CD4-positive, CD25-positive, alpha-beta regulatory T cell (primary cell): ENCODE results near the gene LRRC8E. TPM values are rescaled to one million over a fixed set of nuclear protein-coding genes. Genes with fewer than 3 reads are reported as not detected.

Experiments used
- ATAC-seq, 2 donors: fragments of 150-1000 bp; cut with Tn5 transposase; one replicate each; pipeline ENCODE4 v1.10.0; 2021; ENCODE audit warnings: low read depth in 2 of 2, moderate number of reproducible peaks in 2 of 2, moderate library complexity in 1 of 2
- DNase-seq, 3 donors: peaks; one replicate each; pipeline versions ENCODE4 v3.0.0 to v3.0.0-alpha.2; 2012 to 2022; ENCODE audit warnings: mixed read lengths in 1 of 3
- H3K27ac ChIP-seq: one replicate; pipeline ENCODE4 v1.7.0; 2013; ENCODE audit warnings: mild to moderate bottlenecking, low read length; ENCODE audit not compliant: insufficient read depth, poor library complexity, severe bottlenecking
- H3K27me3 ChIP-seq: one replicate; pipeline ENCODE4 v1.7.0; 2013; ENCODE audit warnings: low read length; ENCODE audit not compliant: control insufficient read depth, insufficient read depth
- H3K36me3 ChIP-seq: one replicate; pipeline ENCODE4 v1.7.0; 2013; ENCODE audit warnings: mild to moderate bottlenecking, low read length, moderate library complexity; ENCODE audit not compliant: control insufficient read depth, insufficient read depth
- H3K4me1 ChIP-seq: 2 replicates; pipeline ENCODE4 v1.7.0; 2013; ENCODE audit warnings: mild to moderate bottlenecking, low read length; ENCODE audit not compliant: insufficient read depth, control insufficient read depth, poor library complexity, severe bottlenecking
- H3K4me3 ChIP-seq: one replicate; pipeline ENCODE4 v1.7.0; 2013; ENCODE audit warnings: low read depth, mild to moderate bottlenecking, low read length, moderate library complexity
- H3K9me3 ChIP-seq, 2 experiments: 1 replicate in 1 of 2; 2 replicates in 1 of 2; pipeline ENCODE4 v1.7.0; 2013; ENCODE audit warnings: low read length in 2 of 2, mild to moderate bottlenecking in 1 of 2, moderate library complexity in 1 of 2; ENCODE audit not compliant: control insufficient read depth in 2 of 2
- H3K27ac Mint-ChIP-seq, 3 donors: one replicate each; pipeline ENCODE4 v1.8.0; 2020 to 2022; ENCODE audit warnings: mild to moderate bottlenecking in 3 of 3, mixed read lengths in 3 of 3, moderate library complexity in 2 of 3
- H3K27me3 Mint-ChIP-seq: one replicate; pipeline ENCODE4 v1.8.0; 2022; ENCODE audit warnings: mild to moderate bottlenecking, mixed read lengths
- H3K36me3 Mint-ChIP-seq: one replicate; pipeline ENCODE4 v1.8.0; 2020; ENCODE audit warnings: mixed read lengths
- H3K4me1 Mint-ChIP-seq, 4 donors: one replicate each; pipeline ENCODE4 v1.8.0; 2020 to 2022; ENCODE audit warnings: mixed read lengths in 4 of 4, mild to moderate bottlenecking in 1 of 4
- H3K4me3 Mint-ChIP-seq, 4 donors: one replicate each; pipeline ENCODE4 v1.8.0; 2020 to 2022; ENCODE audit warnings: mild to moderate bottlenecking in 4 of 4, mixed read lengths in 4 of 4, moderate library complexity in 3 of 4
- H3K9me3 Mint-ChIP-seq, 7 donors: one replicate each; pipeline ENCODE4 v1.8.0; 2020 to 2022; ENCODE audit warnings: mixed read lengths in 7 of 7, mild to moderate bottlenecking in 3 of 7, moderate library complexity in 2 of 7
- polyA plus RNA-seq, 4 donors: library from polyadenylated mRNA; unstranded; fragments of 300-500 nt; fragmentation: Illumina TruSeq; gene quantifications; one replicate each; pipeline ENCODE4 v1.2.3, GENCODE V29; 2021
- total RNA-seq: library from RNA; stranded (reverse); gene quantifications from one replicate; pipeline ENCODE4 v1.2.3, GENCODE V29; 2022

The LRRC8E gene
- total and polyA plus RNA-seq, 5 donors from 2014 or later, result not detected

DNA sequence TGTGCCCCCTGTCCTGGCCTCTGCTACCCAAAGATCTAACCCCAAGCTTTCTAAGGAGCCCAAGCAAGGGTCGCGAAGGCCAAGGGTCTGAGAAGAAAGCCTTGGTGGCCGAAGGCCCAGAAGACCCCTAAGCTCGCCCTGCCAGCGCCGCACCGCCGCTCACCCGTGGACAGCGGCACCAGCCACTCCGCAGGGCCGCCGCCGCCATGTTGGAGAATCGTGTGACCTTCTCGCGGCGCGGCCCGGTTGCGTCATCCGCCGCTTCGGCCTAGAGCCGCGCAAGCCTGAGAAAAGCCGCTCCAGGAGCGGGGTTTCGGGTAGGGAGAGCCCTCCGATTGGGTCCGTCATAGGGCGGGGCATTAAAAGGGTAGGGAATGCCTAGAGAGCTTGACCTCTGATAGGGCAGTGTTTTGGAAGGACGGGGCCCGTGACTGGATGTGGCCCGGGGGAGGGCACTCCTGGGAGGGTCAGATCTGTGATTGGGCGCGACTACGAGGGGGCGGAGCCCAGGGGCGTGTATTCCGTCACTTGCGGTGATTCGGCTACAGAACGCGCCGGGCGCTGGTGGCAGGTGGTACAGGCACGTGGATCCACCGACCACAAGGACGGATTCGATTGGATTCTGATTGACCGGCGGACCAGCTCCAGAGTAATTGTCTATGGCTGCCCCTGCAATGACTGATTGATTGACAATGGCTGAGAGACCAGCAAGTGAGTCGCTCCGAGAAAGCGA, 55.3 kb downstream of the LRRC8E start, which contains the start of gene TIMM44:
Gene TIMM44 (minus strand): TSS at position 223 of the 733 bp plus-strand sequence. CDS start 15 bp downstream, at position 208.
- peaks cover 4 to 49% (median 24%) of the 10 kb centered on the region in 4 donors for H3K4me1 Mint-ChIP-seq
- Histone ChIP-seq H3K9me3 (no peaks in the 10 kb centered on the region), H3K27me3 (no peaks in the 10 kb centered on the region), H3K36me3 (peaks cover 12% of the 10 kb centered on the region), H3K4me3 (peak within 1 kb of the TSS; percentile 80), H3K4me1 (peaks cover 18% of the 10 kb centered on the region), H3K27ac (peak within 1 kb of the TSS; percentile 96)
- peak; percentile 98 to 100 (median 99) for DNase-seq
- H3K27ac Mint-ChIP-seq, result peak within 1 kb of the TSS; percentile 97 to 98 (median 98)
- ATAC-seq, result peak; percentile 97 to 98
- peaks cover 4% of the 10 kb centered on the region for H3K27me3 Mint-ChIP-seq
- no peaks in the 10 kb centered on the region for H3K9me3 Mint-ChIP-seq
- peak within 1 kb of the TSS; percentile 85 to 96 (median 93) for H3K4me3 Mint-ChIP-seq
- peaks cover 5% of the 10 kb centered on the region for H3K36me3 Mint-ChIP-seq

GRCh38 chr19:7944177-7944761, 56.0 kb downstream of the LRRC8E start:
- Mint-ChIP-seq H3K9me3 (no peaks in the 10 kb centered on the region), H3K4me3 (peak overlapping the region; percentile 85 to 96 (median 93)), H3K27ac (peak overlapping the region; percentile 97 to 98 (median 98)), H3K4me1 (peaks cover 0 to 45% (median 22%) of the 10 kb centered on the region in 4 donors), H3K36me3 (peaks cover 5% of the 10 kb centered on the region), H3K27me3 (peaks cover 4% of the 10 kb centered on the region)
- Histone ChIP-seq H3K27ac (peak overlapping the region; percentile 96), H3K4me1 (peaks cover 18% of the 10 kb centered on the region), H3K9me3 (no peaks in the 10 kb centered on the region), H3K27me3 (no peaks in the 10 kb centered on the region), H3K4me3 (peak overlapping the region; percentile 80), H3K36me3 (peaks cover 12% of the 10 kb centered on the region)
- peak; percentile 75 to 90 (median 83) for DNase-seq
- peak; percentile 20 for ATAC-seq

DNA sequence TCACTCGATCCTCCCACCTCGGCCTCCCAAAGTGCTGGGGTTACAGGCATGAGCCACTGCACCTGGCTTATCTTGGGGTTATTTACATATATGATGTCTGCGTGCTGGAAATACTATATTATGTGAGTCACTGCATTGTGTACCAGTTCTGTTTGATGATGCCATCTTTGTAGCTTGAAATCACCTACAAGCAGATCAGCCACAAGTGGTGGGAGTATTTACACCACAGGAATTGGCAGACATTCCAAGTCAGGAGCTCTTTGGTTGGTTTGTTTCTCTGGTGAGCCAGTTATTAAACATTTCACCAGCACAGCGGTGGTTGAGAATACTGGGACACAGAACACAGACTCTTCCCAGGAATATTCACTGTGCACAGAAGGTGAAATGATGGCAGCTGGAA, 59.6 kb downstream of the LRRC8E start:
- no peak overlapping the region for H3K27ac ChIP-seq
- H3K4me3 ChIP-seq, result no peak overlapping the region
- no peaks in the 10 kb centered on the region for H3K9me3 ChIP-seq
- no peaks in the 10 kb centered on the region for H3K27me3 ChIP-seq
- no peak overlapping the region for H3K4me3 Mint-ChIP-seq
- peaks cover 0 to 17% (median 8%) of the 10 kb centered on the region in 4 donors for H3K4me1 Mint-ChIP-seq
- H3K27ac Mint-ChIP-seq, result no peak overlapping the region
- peaks cover 8% of the 10 kb centered on the region for H3K4me1 ChIP-seq
- no peaks in the 10 kb centered on the region for H3K36me3 ChIP-seq
- DNase-seq, result no peak
- no peak for ATAC-seq
- peaks cover under 1% of the 10 kb centered on the region for H3K27me3 Mint-ChIP-seq
- no peaks in the 10 kb centered on the region for H3K36me3 Mint-ChIP-seq
- no peaks in the 10 kb centered on the region for H3K9me3 Mint-ChIP-seq

Other genes with a start within 250 kb of the LRRC8E start
- gene RETN, start 219.5 kb upstream of the LRRC8E start, total RNA-seq, result not detected
- not detected for gene RETN, start 219.5 kb upstream of the LRRC8E start, polyA plus RNA-seq
- 0.59 TPM for gene MCEMP1, start 211.4 kb upstream of the LRRC8E start, total RNA-seq
- gene MCEMP1, start 211.4 kb upstream of the LRRC8E start, polyA plus RNA-seq, result not detected
- gene TRAPPC5, start 207.7 kb upstream of the LRRC8E start, total RNA-seq, result 63.9 TPM
- gene TRAPPC5, start 207.7 kb upstream of the LRRC8E start, polyA plus RNA-seq, result 100 to 1,000 TPM; 142 to 229 (median 192) TPM
- not detected for gene FCER2, start 186.4 kb upstream of the LRRC8E start, total RNA-seq
- 1 to 10 TPM in 1 of 4 donors, under 1 TPM in 2, not detected in 1; 0.34 to 4.5 (median 0.48) TPM for gene FCER2, start 186.4 kb upstream of the LRRC8E start, polyA plus RNA-seq
- not detected for gene CLEC4G, start 156.4 kb upstream of the LRRC8E start, total RNA-seq
- gene CLEC4G, start 156.4 kb upstream of the LRRC8E start, polyA plus RNA-seq, result not detected
- not detected for gene CD209, start 141.0 kb upstream of the LRRC8E start, total RNA-seq
- gene CD209, start 141.0 kb upstream of the LRRC8E start, polyA plus RNA-seq, result not detected
- not detected for gene CLEC4M, start 125.3 kb upstream of the LRRC8E start, total RNA-seq
- under 1 TPM in 1 of 4 donors, not detected in 3; 0.53 TPM for gene CLEC4M, start 125.3 kb upstream of the LRRC8E start, polyA plus RNA-seq
- 10.2 TPM for gene EVI5L, start 58.3 kb upstream of the LRRC8E start, total RNA-seq
- gene EVI5L, start 58.3 kb upstream of the LRRC8E start, polyA plus RNA-seq, result 1 to 10 TPM; 1.9 to 3.0 (median 2.2) TPM
- 0.12 TPM for gene PRR36, start 14.1 kb upstream of the LRRC8E start, total RNA-seq
- gene PRR36, start 14.1 kb upstream of the LRRC8E start, polyA plus RNA-seq, result under 1 TPM in 2 of 4 donors, not detected in 2; 0.05 to 0.22 TPM
- gene MAP2K7, start 15.4 kb downstream of the LRRC8E start, total RNA-seq, result 93.4 TPM
- 1 to 10 TPM; 1.7 to 3.7 (median 2.6) TPM for gene MAP2K7, start 15.4 kb downstream of the LRRC8E start, polyA plus RNA-seq
- gene TGFBR3L, start 26.3 kb downstream of the LRRC8E start, total RNA-seq, result 1.1 TPM
- not detected for gene TGFBR3L, start 26.3 kb downstream of the LRRC8E start, polyA plus RNA-seq
- 12.1 TPM for gene SNAPC2, start 31.8 kb downstream of the LRRC8E start, total RNA-seq
- 10 to 100 TPM; 14.3 to 22.1 (median 17.2) TPM for gene SNAPC2, start 31.8 kb downstream of the LRRC8E start, polyA plus RNA-seq
- not detected for gene CTXN1, start 37.6 kb downstream of the LRRC8E start, total RNA-seq
- not detected for gene CTXN1, start 37.6 kb downstream of the LRRC8E start, polyA plus RNA-seq
- gene TIMM44, start 55.2 kb downstream of the LRRC8E start, total RNA-seq, result 72.5 TPM
- 10 to 100 TPM; 14.0 to 16.5 (median 15.0) TPM for gene TIMM44, start 55.2 kb downstream of the LRRC8E start, polyA plus RNA-seq
- gene ELAVL1, start 117.1 kb downstream of the LRRC8E start, total RNA-seq, result 39.6 TPM
- gene ELAVL1, start 117.1 kb downstream of the LRRC8E start, polyA plus RNA-seq, result 10 to 100 TPM; 48.0 to 52.0 (median 49.2) TPM
- gene CCL25, start 164.2 kb downstream of the LRRC8E start, total RNA-seq, result not detected
- under 1 TPM in 1 of 4 donors, not detected in 3; 0.48 TPM for gene CCL25, start 164.2 kb downstream of the LRRC8E start, polyA plus RNA-seq